Tibial artery (tissue), 4 donors: Measurements from ENCODE around the gene RFX1.

Experiments used
- DNase-seq, 2 donors: peaks; one replicate each; pipeline ENCODE4 v3.0.0-alpha.2; 2019
- H3K27ac ChIP-seq, 2 donors: fragments of 200-600 bp; sonication (generic) in 1 of 2; 1 replicate in 1 of 2; 2 replicates in 1 of 2; pipeline ENCODE4 v1.5.1; 2018 to 2019; ENCODE audit warnings: mild to moderate bottlenecking in 1 of 2
- H3K27me3 ChIP-seq, 2 donors: fragments of 200-600 bp; sonication (generic) in 1 of 2; one replicate each; pipeline versions ENCODE4 v1.5.1 to v1.6.0; 2016 to 2019
- H3K36me3 ChIP-seq, 3 donors: fragments of 200-600 bp; sonication (generic) in 2 of 3; one replicate each; pipeline ENCODE4 v1.5.1; 2016 to 2019; ENCODE audit warnings: mild to moderate bottlenecking in 2 of 3
- H3K4me1 ChIP-seq, 4 donors: fragments of 200-600 bp; sonication (generic) in 2 of 4; 1 replicate in 3 of 4; 2 replicates in 1 of 4; pipeline ENCODE4 v1.5.1; 2016 to 2019
- H3K4me3 ChIP-seq, 2 donors: fragments of 200-600 bp; sonication (generic) in 1 of 2; 1 replicate in 1 of 2; 2 replicates in 1 of 2; pipeline ENCODE4 v1.5.1; 2018 to 2019; ENCODE audit warnings: mild to moderate bottlenecking in 2 of 2
- H3K9me3 ChIP-seq, 3 donors: fragments of 200-600 bp; sonication (generic) in 1 of 3; one replicate each; pipeline ENCODE4 v1.5.1; 2016 to 2019
- CTCF ChIP-seq, 2 experiments: fragments of 200-600 bp in 1 of 2; fragments of 450-650 bp in 1 of 2; IDR thresholded peaks; one replicate each; pipeline ENCODE4 v1.5.1; 2017 to 2019; ENCODE audit warnings: antibody characterized with exemption in 2 of 2, mild to moderate bottlenecking in 1 of 2, moderate library complexity in 1 of 2
- intact Hi-C: fragments of 100-400 bp; cut with DNase I; formaldehyde crosslinking; loops from one replicate; pipeline ENCODE4 v1.15.0; 2023; ENCODE audit warnings: low total_unique reads

The RFX1 gene

GRCh38 chr19:13979244-13979615 lies 26.9 kb downstream of the RFX1 start:
- H3K4me1 ChIP-seq = peaks cover 0 to 30% (median 19%) of the 10 kb centered on the region in 4 donors
- intact Hi-C loops = no loop called here
- H3K9me3 ChIP-seq = no peaks in the 10 kb centered on the region
- H3K4me3 ChIP-seq = peak overlapping the region; percentile 54 to 63
- H3K36me3 ChIP-seq = peaks cover 0 to 47% (median 5%) of the 10 kb centered on the region in 3 donors
- H3K27me3 ChIP-seq = no peaks in the 10 kb centered on the region
- DNase-seq = no peak
- TF ChIP-seq CTCF (IDR thresholded peaks at IDR 0.05) = no peak
- peak overlapping the region; percentile 73 to 76 for H3K27ac ChIP-seq

- peak overlapping the region; percentile 73 to 76 for H3K27ac ChIP-seq
Measured at GRCh38 chr19:13978351-13979243, 27.5 kb downstream of the RFX1 start.

GRCh38 chr19:13977803-13978202 lies 28.3 kb downstream of the RFX1 start:
- Histone ChIP-seq H3K27ac (peak overlapping the region; percentile 73 to 76), H3K4me3 (peak overlapping the region; percentile 54 to 63), H3K9me3 (no peaks in the 10 kb centered on the region), H3K27me3 (no peaks in the 10 kb centered on the region), H3K36me3 (peaks cover 0 to 47% (median 9%) of the 10 kb centered on the region in 3 donors), H3K4me1 (peaks cover 0 to 30% (median 19%) of the 10 kb centered on the region in 4 donors)
- intact Hi-C loops = no loop called here
- TF ChIP-seq CTCF (IDR thresholded peaks at IDR 0.05) = no peak
- no peak for DNase-seq

More at GRCh38 chr19:13978351-13979243, 27.5 kb downstream of the RFX1 start:
- peak overlapping the region; percentile 54 to 63 for H3K4me3 ChIP-seq
- peaks cover 0 to 30% (median 19%) of the 10 kb centered on the region in 4 donors for H3K4me1 ChIP-seq
- intact Hi-C loops = no loop called here
- no peaks in the 10 kb centered on the region for H3K9me3 ChIP-seq
- TF ChIP-seq CTCF (IDR thresholded peaks at IDR 0.05) = no peak
- peak; percentile 89 to 93 for DNase-seq
- peaks cover 0 to 47% (median 5%) of the 10 kb centered on the region in 3 donors for H3K36me3 ChIP-seq
- H3K27me3 ChIP-seq = no peaks in the 10 kb centered on the region

GRCh38 chr19:13976446-13976845 lies 29.7 kb downstream of the RFX1 start:
- no peak for TF ChIP-seq CTCF (IDR thresholded peaks at IDR 0.05)
- Histone ChIP-seq H3K27ac (peak overlapping the region; percentile 5 to 73), H3K27me3 (no peaks in the 10 kb centered on the region), H3K36me3 (peaks cover under 1 to 49% (median 18%) of the 10 kb centered on the region in 3 donors), H3K9me3 (no peaks in the 10 kb centered on the region), H3K4me3 (no peak overlapping the region), H3K4me1 (peaks cover 0 to 30% (median 19%) of the 10 kb centered on the region in 4 donors)
- no peak for DNase-seq
- intact Hi-C loops = no loop called here

GRCh38 chr19:13975870-13976269 lies 30.2 kb downstream of the RFX1 start:
- no peak for DNase-seq
- intact Hi-C loops = no loop called here
- Histone ChIP-seq H3K9me3 (no peaks in the 10 kb centered on the region), H3K36me3 (peaks cover 6 to 52% (median 21%) of the 10 kb centered on the region in 3 donors), H3K27me3 (no peaks in the 10 kb centered on the region), H3K4me3 (no peak overlapping the region), H3K27ac (peak overlapping the region; percentile 5 to 73), H3K4me1 (peaks cover 0 to 30% (median 19%) of the 10 kb centered on the region in 4 donors)
- no peak for TF ChIP-seq CTCF (IDR thresholded peaks at IDR 0.05)
